H9 (cell line): ENCODE measurements around the gene B3GALT4. TPM values are rescaled to one million over a fixed set of nuclear protein-coding genes. Genes with fewer than 3 reads are reported as not detected.

Experiments used
- DNase-seq: peaks from one replicate; pipeline ENCODE4 v3.0.0-alpha.2; 2017
- H2AFZ ChIP-seq: one replicate; pipeline ENCODE4 v1.6.1; 2013; ENCODE audit warnings: mild to moderate bottlenecking, low read length, control low read depth, moderate library complexity
- H2AK5ac ChIP-seq: 2 replicates; pipeline ENCODE4 v1.6.1; 2013; ENCODE audit warnings: low read length, control low read depth, mixed read lengths; ENCODE audit not compliant: insufficient read length
- H2BK120ac ChIP-seq: one replicate; pipeline ENCODE4 v1.6.1; 2013; ENCODE audit warnings: low read depth, mild to moderate bottlenecking, low read length, control low read depth, inconsistent platforms; ENCODE audit not compliant: poor library complexity, severe bottlenecking
- H2BK12ac ChIP-seq: 2 replicates; pipeline ENCODE4 v1.6.1; 2013; ENCODE audit warnings: low read length, control low read depth, mixed read lengths, low read depth; ENCODE audit not compliant: insufficient read length
- H2BK15ac ChIP-seq: 2 replicates; pipeline ENCODE4 v1.6.1; 2013; ENCODE audit warnings: low read depth, low read length, control low read depth
- H2BK20ac ChIP-seq: one replicate; pipeline ENCODE4 v1.6.1; 2013; ENCODE audit warnings: low read depth, mild to moderate bottlenecking, low read length, control low read depth, inconsistent platforms; ENCODE audit not compliant: poor library complexity, severe bottlenecking
- H2BK5ac ChIP-seq: 2 replicates; pipeline ENCODE4 v1.6.1; 2013; ENCODE audit warnings: low read length, control low read depth, mixed read lengths; ENCODE audit not compliant: insufficient read length
- H3K14ac ChIP-seq: 2 replicates; pipeline ENCODE4 v1.6.1; 2013; ENCODE audit warnings: low read length, control low read depth; ENCODE audit not compliant: insufficient read depth
- H3K18ac ChIP-seq: 2 replicates; pipeline ENCODE4 v1.6.1; 2013; ENCODE audit warnings: low read depth, mild to moderate bottlenecking, mixed read lengths, low read length, control low read depth; ENCODE audit not compliant: insufficient read length
- H3K23ac ChIP-seq: 2 replicates; pipeline ENCODE4 v1.6.1; 2013; ENCODE audit warnings: low read length, control low read depth, mixed read lengths, low read depth; ENCODE audit not compliant: insufficient read length
- H3K23me2 ChIP-seq: 2 replicates; pipeline ENCODE4 v1.6.1; 2013; ENCODE audit warnings: low read depth, mild to moderate bottlenecking, mixed read lengths, low read length, control low read depth; ENCODE audit not compliant: insufficient read length, poor library complexity, severe bottlenecking
- H3K27ac ChIP-seq: 2 replicates; pipeline ENCODE4 v1.5.1; 2013; ENCODE audit warnings: low read length, control low read depth, mixed read lengths, low read depth; ENCODE audit not compliant: insufficient read length
- H3K27me3 ChIP-seq: 2 replicates; pipeline ENCODE4 v1.6.1; 2013; ENCODE audit warnings: low read length, control low read depth, inconsistent platforms; ENCODE audit not compliant: insufficient read depth
- H3K4ac ChIP-seq: 2 replicates; pipeline ENCODE4 v1.6.1; 2013; ENCODE audit warnings: low read depth, mild to moderate bottlenecking, control low read depth, inconsistent platforms, low read length, moderate library complexity
- H3K4me1 ChIP-seq: 2 replicates; pipeline ENCODE4 v1.6.1; 2013; ENCODE audit warnings: low read length, control low read depth, inconsistent platforms; ENCODE audit not compliant: insufficient read depth
- H3K4me2 ChIP-seq: 2 replicates; pipeline ENCODE4 v1.6.1; 2013; ENCODE audit warnings: low read length, control low read depth, mixed read lengths; ENCODE audit not compliant: insufficient read length, insufficient read depth
- H3K56ac ChIP-seq: 2 replicates; pipeline ENCODE4 v1.6.1; 2013; ENCODE audit warnings: low read depth, mild to moderate bottlenecking, mixed read lengths, low read length, control low read depth; ENCODE audit not compliant: insufficient read length
- H3K79me1 ChIP-seq: 2 replicates; pipeline ENCODE4 v1.6.1; 2013; ENCODE audit warnings: low read depth, mild to moderate bottlenecking, moderate library complexity, low read length, control low read depth, inconsistent platforms; ENCODE audit not compliant: insufficient read depth, poor library complexity, severe bottlenecking
- H3K79me2 ChIP-seq: 2 replicates; pipeline ENCODE4 v1.6.1; 2013; ENCODE audit warnings: low read length, control low read depth, inconsistent platforms; ENCODE audit not compliant: insufficient read depth
- H3K9ac ChIP-seq: 2 replicates; pipeline ENCODE4 v1.6.1; 2013; ENCODE audit warnings: low read length, control low read depth, mixed read lengths; ENCODE audit not compliant: insufficient read length; ENCODE audit errors: extremely low read depth
- H3K9me3 ChIP-seq: one replicate; pipeline ENCODE4 v1.6.1; 2013; ENCODE audit warnings: low read depth, low read length, inconsistent platforms; ENCODE audit not compliant: control insufficient read depth
- H3T11ph ChIP-seq: one replicate; pipeline ENCODE4 v1.6.1; 2013; ENCODE audit warnings: mild to moderate bottlenecking, low read length, control low read depth, inconsistent platforms
- H4K20me1 ChIP-seq: one replicate; pipeline ENCODE4 v1.6.1; 2013; ENCODE audit not compliant: control insufficient read depth, insufficient read length, insufficient read depth
- H4K5ac ChIP-seq: 2 replicates; pipeline ENCODE4 v1.6.1; 2013; ENCODE audit warnings: low read depth, mild to moderate bottlenecking, mixed read lengths, low read length, control low read depth; ENCODE audit not compliant: insufficient read length
- H4K8ac ChIP-seq: replicated peaks from 2 replicates; pipeline ENCODE4 v1.6.1; 2013; ENCODE audit warnings: low read length, control low read depth, mixed read lengths, low read depth; ENCODE audit not compliant: insufficient read length
- H4K91ac ChIP-seq: 2 replicates; pipeline ENCODE4 v1.6.1; 2013; ENCODE audit warnings: low read depth, mild to moderate bottlenecking, moderate library complexity, mixed read lengths, low read length, control low read depth; ENCODE audit not compliant: insufficient read length
- H3K27ac Mint-ChIP-seq, 3 experiments: 2 replicates in 2 of 3; 3 replicates in 1 of 3; pipeline ENCODE4 v1.8.0; 2020 to 2021; ENCODE audit warnings: mixed read lengths in 3 of 3, mild to moderate bottlenecking in 1 of 3, moderate library complexity in 1 of 3
- H3K27me3 Mint-ChIP-seq: 2 replicates; pipeline ENCODE4 v1.8.0; 2021; ENCODE audit warnings: low read depth, mild to moderate bottlenecking, moderate library complexity, mixed read lengths
- H3K36me3 Mint-ChIP-seq, 3 experiments: 2 replicates in 2 of 3; 3 replicates in 1 of 3; pipeline ENCODE4 v1.8.0; 2020 to 2021; ENCODE audit warnings: low read depth in 3 of 3, mixed read lengths in 3 of 3; ENCODE audit not compliant: insufficient read depth in 1 of 3
- H3K4me1 Mint-ChIP-seq, 2 experiments: 2 replicates each; pipeline ENCODE4 v1.8.0; 2020; ENCODE audit warnings: mixed read lengths in 2 of 2
- H3K4me3 Mint-ChIP-seq, 2 experiments: 2 replicates in 1 of 2; 3 replicates in 1 of 2; pipeline ENCODE4 v1.8.0; 2020 to 2021; ENCODE audit warnings: mild to moderate bottlenecking in 2 of 2, mixed read lengths in 2 of 2, moderate library complexity in 1 of 2
- H3K9me3 Mint-ChIP-seq, 2 experiments: 2 replicates in 1 of 2; 3 replicates in 1 of 2; pipeline ENCODE4 v1.8.0; 2020; ENCODE audit warnings: mild to moderate bottlenecking in 2 of 2, mixed read lengths in 2 of 2, moderate library complexity in 1 of 2
- total RNA-seq: library from RNA; stranded (reverse); gene quantifications from 2 replicates; pipeline ENCODE4 v1.2.1, GENCODE V29; 2021
- TF ChIP-seq, protein P1 (sequence below): fragments of 200-600 bp; sonication (generic); conservative IDR thresholded peaks from 3 replicates; pipeline ENCODE4 v1.8.0; 2021; ENCODE audit warnings: antibody characterized with exemption, mild to moderate bottlenecking

B3GALT4 gene
- total RNA-seq, 1 experiment from 2014 or later: 3.2 TPM

DNA sequence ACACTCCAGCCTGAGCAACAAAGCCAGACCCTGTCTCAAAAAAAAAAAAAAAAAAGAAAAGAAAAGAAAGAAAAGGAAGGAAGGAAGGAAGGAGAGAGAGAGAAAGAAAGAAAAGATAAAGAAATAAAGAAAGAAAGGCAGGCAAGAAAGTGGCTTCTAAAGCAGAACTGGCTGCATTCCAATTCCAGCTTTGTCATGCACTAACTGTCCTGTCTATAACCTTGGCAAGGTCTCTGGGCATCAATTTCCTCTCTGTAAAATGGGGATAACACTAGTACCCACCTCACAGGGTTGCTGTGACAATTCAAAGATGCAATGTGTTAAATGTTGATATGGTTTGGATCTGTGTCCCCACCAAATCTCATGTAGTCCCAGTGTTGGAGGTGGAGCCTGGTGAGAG, 40.6 kb upstream of the B3GALT4 start:
- H3K9me3 Mint-ChIP-seq: no peaks in the 10 kb centered on the region

More for the DNA sequence above, 40.6 kb upstream of the B3GALT4 start:
- Histone ChIP-seq H3K4me1 (peaks cover 3% of the 10 kb centered on the region; the same call in 1 of the 2 replicates), H4K8ac (no peak overlapping the region), H4K20me1 (no peaks in the 10 kb centered on the region), H3K4ac (no peak overlapping the region), H3K4me2 (no peak overlapping the region), H3K9me3 (no peaks in the 10 kb centered on the region), H3K9ac (no peak overlapping the region), H2AFZ (no peak overlapping the region), H2BK5ac (no peak overlapping the region), H4K5ac (no peak overlapping the region), H3K79me2 (no peaks in the 10 kb centered on the region), H3K56ac (no peak overlapping the region), H3K23me2 (no peaks in the 10 kb centered on the region), H3K79me1 (no peaks in the 10 kb centered on the region), H2AK5ac (no peak overlapping the region), H3K27me3 (no peaks in the 10 kb centered on the region), H3K14ac (no peak overlapping the region), H3K27ac (no peak overlapping the region), H2BK120ac (no peak overlapping the region), H2BK20ac (no peak overlapping the region), H3T11ph (no peak overlapping the region), H3K18ac (no peak overlapping the region), H2BK15ac (no peak overlapping the region), H2BK12ac (no peak overlapping the region), H4K91ac (no peak overlapping the region), H3K23ac (no peak overlapping the region)
- no peak overlapping the region for H3K4me3 Mint-ChIP-seq
- H3K4me1 Mint-ChIP-seq: peaks cover 11% of the 10 kb centered on the region in 2 experiments
- TF ChIP-seq, protein P1, sequence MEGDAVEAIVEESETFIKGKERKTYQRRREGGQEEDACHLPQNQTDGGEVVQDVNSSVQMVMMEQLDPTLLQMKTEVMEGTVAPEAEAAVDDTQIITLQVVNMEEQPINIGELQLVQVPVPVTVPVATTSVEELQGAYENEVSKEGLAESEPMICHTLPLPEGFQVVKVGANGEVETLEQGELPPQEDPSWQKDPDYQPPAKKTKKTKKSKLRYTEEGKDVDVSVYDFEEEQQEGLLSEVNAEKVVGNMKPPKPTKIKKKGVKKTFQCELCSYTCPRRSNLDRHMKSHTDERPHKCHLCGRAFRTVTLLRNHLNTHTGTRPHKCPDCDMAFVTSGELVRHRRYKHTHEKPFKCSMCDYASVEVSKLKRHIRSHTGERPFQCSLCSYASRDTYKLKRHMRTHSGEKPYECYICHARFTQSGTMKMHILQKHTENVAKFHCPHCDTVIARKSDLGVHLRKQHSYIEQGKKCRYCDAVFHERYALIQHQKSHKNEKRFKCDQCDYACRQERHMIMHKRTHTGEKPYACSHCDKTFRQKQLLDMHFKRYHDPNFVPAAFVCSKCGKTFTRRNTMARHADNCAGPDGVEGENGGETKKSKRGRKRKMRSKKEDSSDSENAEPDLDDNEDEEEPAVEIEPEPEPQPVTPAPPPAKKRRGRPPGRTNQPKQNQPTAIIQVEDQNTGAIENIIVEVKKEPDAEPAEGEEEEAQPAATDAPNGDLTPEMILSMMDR: no peak
- H3K36me3 Mint-ChIP-seq: no peaks in the 10 kb centered on the region
- H3K27me3 Mint-ChIP-seq: peaks cover 68% of the 10 kb centered on the region
- DNase-seq: no peak
- no peak overlapping the region for H3K27ac Mint-ChIP-seq
